H9 (cell line): ENCODE results near the gene GPR183. TPM values are rescaled to one million over a fixed set of nuclear protein-coding genes. Genes with fewer than 3 reads are reported as not detected.

Experiments
- DNase-seq: peaks from one replicate; pipeline ENCODE4 v3.0.0-alpha.2; 2017
- H2AFZ ChIP-seq: one replicate; pipeline ENCODE4 v1.6.1; 2013; ENCODE audit warnings: mild to moderate bottlenecking, low read length, control low read depth, moderate library complexity
- H2AK5ac ChIP-seq: 2 replicates; pipeline ENCODE4 v1.6.1; 2013; ENCODE audit warnings: low read length, control low read depth, mixed read lengths; ENCODE audit not compliant: insufficient read length
- H2BK120ac ChIP-seq: one replicate; pipeline ENCODE4 v1.6.1; 2013; ENCODE audit warnings: low read depth, mild to moderate bottlenecking, low read length, control low read depth, inconsistent platforms; ENCODE audit not compliant: poor library complexity, severe bottlenecking
- H2BK12ac ChIP-seq: 2 replicates; pipeline ENCODE4 v1.6.1; 2013; ENCODE audit warnings: low read length, control low read depth, mixed read lengths, low read depth; ENCODE audit not compliant: insufficient read length
- H2BK15ac ChIP-seq: 2 replicates; pipeline ENCODE4 v1.6.1; 2013; ENCODE audit warnings: low read depth, low read length, control low read depth
- H2BK20ac ChIP-seq: one replicate; pipeline ENCODE4 v1.6.1; 2013; ENCODE audit warnings: low read depth, mild to moderate bottlenecking, low read length, control low read depth, inconsistent platforms; ENCODE audit not compliant: poor library complexity, severe bottlenecking
- H2BK5ac ChIP-seq: 2 replicates; pipeline ENCODE4 v1.6.1; 2013; ENCODE audit warnings: low read length, control low read depth, mixed read lengths; ENCODE audit not compliant: insufficient read length
- H3K14ac ChIP-seq: 2 replicates; pipeline ENCODE4 v1.6.1; 2013; ENCODE audit warnings: low read length, control low read depth; ENCODE audit not compliant: insufficient read depth
- H3K18ac ChIP-seq: 2 replicates; pipeline ENCODE4 v1.6.1; 2013; ENCODE audit warnings: low read depth, mild to moderate bottlenecking, mixed read lengths, low read length, control low read depth; ENCODE audit not compliant: insufficient read length
- H3K23ac ChIP-seq: 2 replicates; pipeline ENCODE4 v1.6.1; 2013; ENCODE audit warnings: low read length, control low read depth, mixed read lengths, low read depth; ENCODE audit not compliant: insufficient read length
- H3K23me2 ChIP-seq: 2 replicates; pipeline ENCODE4 v1.6.1; 2013; ENCODE audit warnings: low read depth, mild to moderate bottlenecking, mixed read lengths, low read length, control low read depth; ENCODE audit not compliant: insufficient read length, poor library complexity, severe bottlenecking
- H3K27ac ChIP-seq: 2 replicates; pipeline ENCODE4 v1.5.1; 2013; ENCODE audit warnings: low read length, control low read depth, mixed read lengths, low read depth; ENCODE audit not compliant: insufficient read length
- H3K27me3 ChIP-seq: 2 replicates; pipeline ENCODE4 v1.6.1; 2013; ENCODE audit warnings: low read length, control low read depth, inconsistent platforms; ENCODE audit not compliant: insufficient read depth
- H3K4ac ChIP-seq: 2 replicates; pipeline ENCODE4 v1.6.1; 2013; ENCODE audit warnings: low read depth, mild to moderate bottlenecking, control low read depth, inconsistent platforms, low read length, moderate library complexity
- H3K4me1 ChIP-seq: 2 replicates; pipeline ENCODE4 v1.6.1; 2013; ENCODE audit warnings: low read length, control low read depth, inconsistent platforms; ENCODE audit not compliant: insufficient read depth
- H3K4me2 ChIP-seq: 2 replicates; pipeline ENCODE4 v1.6.1; 2013; ENCODE audit warnings: low read length, control low read depth, mixed read lengths; ENCODE audit not compliant: insufficient read length, insufficient read depth
- H3K56ac ChIP-seq: 2 replicates; pipeline ENCODE4 v1.6.1; 2013; ENCODE audit warnings: low read depth, mild to moderate bottlenecking, mixed read lengths, low read length, control low read depth; ENCODE audit not compliant: insufficient read length
- H3K79me1 ChIP-seq: 2 replicates; pipeline ENCODE4 v1.6.1; 2013; ENCODE audit warnings: low read depth, mild to moderate bottlenecking, moderate library complexity, low read length, control low read depth, inconsistent platforms; ENCODE audit not compliant: insufficient read depth, poor library complexity, severe bottlenecking
- H3K79me2 ChIP-seq: 2 replicates; pipeline ENCODE4 v1.6.1; 2013; ENCODE audit warnings: low read length, control low read depth, inconsistent platforms; ENCODE audit not compliant: insufficient read depth
- H3K9ac ChIP-seq: 2 replicates; pipeline ENCODE4 v1.6.1; 2013; ENCODE audit warnings: low read length, control low read depth, mixed read lengths; ENCODE audit not compliant: insufficient read length; ENCODE audit errors: extremely low read depth
- H3K9me3 ChIP-seq: one replicate; pipeline ENCODE4 v1.6.1; 2013; ENCODE audit warnings: low read depth, low read length, inconsistent platforms; ENCODE audit not compliant: control insufficient read depth
- H3T11ph ChIP-seq: one replicate; pipeline ENCODE4 v1.6.1; 2013; ENCODE audit warnings: mild to moderate bottlenecking, low read length, control low read depth, inconsistent platforms
- H4K20me1 ChIP-seq: one replicate; pipeline ENCODE4 v1.6.1; 2013; ENCODE audit not compliant: control insufficient read depth, insufficient read length, insufficient read depth
- H4K5ac ChIP-seq: 2 replicates; pipeline ENCODE4 v1.6.1; 2013; ENCODE audit warnings: low read depth, mild to moderate bottlenecking, mixed read lengths, low read length, control low read depth; ENCODE audit not compliant: insufficient read length
- H4K8ac ChIP-seq: replicated peaks from 2 replicates; pipeline ENCODE4 v1.6.1; 2013; ENCODE audit warnings: low read length, control low read depth, mixed read lengths, low read depth; ENCODE audit not compliant: insufficient read length
- H4K91ac ChIP-seq: 2 replicates; pipeline ENCODE4 v1.6.1; 2013; ENCODE audit warnings: low read depth, mild to moderate bottlenecking, moderate library complexity, mixed read lengths, low read length, control low read depth; ENCODE audit not compliant: insufficient read length
- H3K27ac Mint-ChIP-seq, 3 experiments: 2 replicates in 2 of 3; 3 replicates in 1 of 3; pipeline ENCODE4 v1.8.0; 2020 to 2021; ENCODE audit warnings: mixed read lengths in 3 of 3, mild to moderate bottlenecking in 1 of 3, moderate library complexity in 1 of 3
- H3K27me3 Mint-ChIP-seq: 2 replicates; pipeline ENCODE4 v1.8.0; 2021; ENCODE audit warnings: low read depth, mild to moderate bottlenecking, moderate library complexity, mixed read lengths
- H3K36me3 Mint-ChIP-seq, 3 experiments: 2 replicates in 2 of 3; 3 replicates in 1 of 3; pipeline ENCODE4 v1.8.0; 2020 to 2021; ENCODE audit warnings: low read depth in 3 of 3, mixed read lengths in 3 of 3; ENCODE audit not compliant: insufficient read depth in 1 of 3
- H3K4me1 Mint-ChIP-seq, 2 experiments: 2 replicates each; pipeline ENCODE4 v1.8.0; 2020; ENCODE audit warnings: mixed read lengths in 2 of 2
- H3K4me3 Mint-ChIP-seq, 2 experiments: 2 replicates in 1 of 2; 3 replicates in 1 of 2; pipeline ENCODE4 v1.8.0; 2020 to 2021; ENCODE audit warnings: mild to moderate bottlenecking in 2 of 2, mixed read lengths in 2 of 2, moderate library complexity in 1 of 2
- H3K9me3 Mint-ChIP-seq, 2 experiments: 2 replicates in 1 of 2; 3 replicates in 1 of 2; pipeline ENCODE4 v1.8.0; 2020; ENCODE audit warnings: mild to moderate bottlenecking in 2 of 2, mixed read lengths in 2 of 2, moderate library complexity in 1 of 2
- WGBS: extraction: QIAGEN DNeasy Blood & Tissue Kit; methylation state at CpG from one replicate; pipeline ENCODE4 v1.1.7; 2013; ENCODE audit warnings: missing lambda C conversion rate, low lambda C conversion rate, mixed read lengths; ENCODE audit not compliant: insufficient read length; ENCODE audit errors: extremely low coverage; 5-methylcytosine and 5-hydroxymethylcytosine counted together
- total RNA-seq: library from RNA; stranded (reverse); gene quantifications from 2 replicates; pipeline ENCODE4 v1.2.1, GENCODE V29; 2021
- TF ChIP-seq, protein P1 (sequence below): fragments of 200-600 bp; sonication (generic); conservative IDR thresholded peaks from 3 replicates; pipeline ENCODE4 v1.8.0; 2021; ENCODE audit warnings: antibody characterized with exemption, mild to moderate bottlenecking

The GPR183 gene
- total RNA-seq, 1 experiment from 2014 or later = not detected

DNA sequence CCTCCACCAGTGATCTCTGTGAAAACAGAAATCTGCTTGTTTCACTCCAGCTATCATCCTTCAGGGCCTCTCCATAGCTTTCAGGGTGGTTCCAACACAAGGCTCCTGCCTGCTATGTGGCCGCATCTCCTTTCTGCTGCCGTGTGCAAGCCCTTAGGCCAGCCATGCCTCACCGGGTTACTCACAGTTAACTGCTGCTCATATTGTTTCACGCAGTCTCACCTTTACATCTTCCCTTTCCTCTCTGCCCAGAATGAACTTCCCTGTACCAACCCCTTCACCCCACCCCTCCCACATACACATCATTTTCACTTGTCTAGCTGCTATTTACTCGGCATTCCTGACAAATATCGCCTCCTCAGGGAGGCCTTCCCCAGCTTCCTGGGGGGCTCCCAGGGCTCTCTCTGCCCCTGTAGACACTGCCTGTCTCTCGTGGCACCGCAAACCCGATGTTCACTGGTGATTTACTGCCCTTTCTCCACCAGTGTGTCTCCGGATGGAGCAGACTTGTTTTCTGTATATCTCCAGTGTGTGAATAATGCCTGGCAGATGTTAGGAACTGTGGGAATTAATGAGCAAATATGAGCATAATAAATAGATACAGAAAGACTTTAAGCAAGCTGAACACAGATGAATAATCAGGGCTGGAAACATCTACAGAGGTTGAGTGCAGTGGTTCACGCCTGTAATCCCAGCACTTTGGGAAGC is 39.3 kb upstream of the GPR183 start:
- Histone ChIP-seq H2BK15ac (no peak overlapping the region), H3K9ac (no peak overlapping the region), H2AK5ac (no peak overlapping the region), H3K23me2 (no peaks in the 10 kb centered on the region), H3K27me3 (no peaks in the 10 kb centered on the region), H4K8ac (no peak overlapping the region), H3K14ac (no peak overlapping the region; the same call in 1 of the 2 replicates), H3K27ac (no peak overlapping the region), H3K23ac (no peak overlapping the region), H3K79me2 (no peaks in the 10 kb centered on the region), H3K56ac (no peak overlapping the region), H4K20me1 (peaks cover 3% of the 10 kb centered on the region), H3K4me2 (no peak overlapping the region), H4K5ac (no peak overlapping the region), H3K4me1 (no peaks in the 10 kb centered on the region), H2BK5ac (no peak overlapping the region), H4K91ac (no peak overlapping the region), H2BK12ac (no peak overlapping the region), H3K4ac (no peak overlapping the region), H2BK120ac (no peak overlapping the region), H3K79me1 (no peaks in the 10 kb centered on the region), H2BK20ac (no peak overlapping the region), H3K9me3 (no peaks in the 10 kb centered on the region), H2AFZ (no peak overlapping the region), H3K18ac (no peak overlapping the region), H3T11ph (no peak overlapping the region)
- DNase-seq = no peak
- Mint-ChIP-seq H3K36me3 (peaks cover 10 to 59% (median 33%) of the 10 kb centered on the region in 3 experiments; a peak in 6 of 7 replicates), H3K4me3 (no peak overlapping the region; a peak in 1 of 5 replicates), H3K27me3 (no peaks in the 10 kb centered on the region), H3K9me3 (no peaks in the 10 kb centered on the region), H3K4me1 (no peaks in the 10 kb centered on the region), H3K27ac (peak overlapping the region in 2 of 3 experiments; percentile 20 to 45; a peak in 2 of 7 replicates)
- TF ChIP-seq, protein P1, sequence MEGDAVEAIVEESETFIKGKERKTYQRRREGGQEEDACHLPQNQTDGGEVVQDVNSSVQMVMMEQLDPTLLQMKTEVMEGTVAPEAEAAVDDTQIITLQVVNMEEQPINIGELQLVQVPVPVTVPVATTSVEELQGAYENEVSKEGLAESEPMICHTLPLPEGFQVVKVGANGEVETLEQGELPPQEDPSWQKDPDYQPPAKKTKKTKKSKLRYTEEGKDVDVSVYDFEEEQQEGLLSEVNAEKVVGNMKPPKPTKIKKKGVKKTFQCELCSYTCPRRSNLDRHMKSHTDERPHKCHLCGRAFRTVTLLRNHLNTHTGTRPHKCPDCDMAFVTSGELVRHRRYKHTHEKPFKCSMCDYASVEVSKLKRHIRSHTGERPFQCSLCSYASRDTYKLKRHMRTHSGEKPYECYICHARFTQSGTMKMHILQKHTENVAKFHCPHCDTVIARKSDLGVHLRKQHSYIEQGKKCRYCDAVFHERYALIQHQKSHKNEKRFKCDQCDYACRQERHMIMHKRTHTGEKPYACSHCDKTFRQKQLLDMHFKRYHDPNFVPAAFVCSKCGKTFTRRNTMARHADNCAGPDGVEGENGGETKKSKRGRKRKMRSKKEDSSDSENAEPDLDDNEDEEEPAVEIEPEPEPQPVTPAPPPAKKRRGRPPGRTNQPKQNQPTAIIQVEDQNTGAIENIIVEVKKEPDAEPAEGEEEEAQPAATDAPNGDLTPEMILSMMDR = no peak
- no CpG with 5 or more reads among the region's 11 CpGs for WGBS
